A549 treated with Hydrocortisone at 1 μM for 4 hours (cell line): ENCODE measurements around the gene LY6G6F. TPM values are rescaled to one million over a fixed set of nuclear protein-coding genes. Genes with fewer than 3 reads are reported as not detected.

Experiments used
- total RNA-seq: library from RNA; stranded (reverse); fragments of 200-300 nt; extraction: Qiagen RNA extraction; gene quantifications from 5 replicates; pipeline ENCODE4 v1.2.3, GENCODE V29; 2022

The LY6G6F gene
- total RNA-seq, 1 experiment from 2014 or later = not detected

Other genes with a start within 250 kb of the LY6G6F start
- 6.1 to 7.7 TPM (median 7.3 TPM) in 5 replicates for gene MICB, start 208.7 kb upstream of the LY6G6F start, total RNA-seq
- gene MCCD1, start 177.9 kb upstream of the LY6G6F start, total RNA-seq = not detected in 5 replicates
- gene DDX39B, start 164.9 kb upstream of the LY6G6F start, total RNA-seq = 331 to 435 TPM (median 353 TPM) in 5 replicates
- 0.46 to 0.93 TPM (median 0.67 TPM) in 5 replicates for gene ATP6V1G2, start 160.3 kb upstream of the LY6G6F start, total RNA-seq
- 9.7 to 12.5 TPM (median 11.6 TPM) in 5 replicates for gene NFKBIL1, start 159.3 kb upstream of the LY6G6F start, total RNA-seq
- gene LTA, start 134.6 kb upstream of the LY6G6F start, total RNA-seq = 0.07 to 0.31 TPM (median 0.13 TPM) in 3 of 5 replicates, not detected in the others
- 0.08 to 0.12 TPM in 2 of 5 replicates, not detected in the others for gene TNF, start 131.3 kb upstream of the LY6G6F start, total RNA-seq
- 0.29 to 0.47 TPM (median 0.38 TPM) in 5 replicates for gene LTB, start 124.4 kb upstream of the LY6G6F start, total RNA-seq
- 0.37 TPM in 1 of 5 replicates, not detected in the others for gene LST1, start 120.6 kb upstream of the LY6G6F start, total RNA-seq
- gene NCR3, start 113.9 kb upstream of the LY6G6F start, total RNA-seq = not detected in 5 replicates
- not detected in 5 replicates for gene AIF1, start 91.6 kb upstream of the LY6G6F start, total RNA-seq
- 76.6 to 89.9 TPM (median 84.4 TPM) in 5 replicates for gene PRRC2A, start 86.2 kb upstream of the LY6G6F start, total RNA-seq
- 129 to 143 TPM (median 133 TPM) in 5 replicates for gene BAG6, start 54.2 kb upstream of the LY6G6F start, total RNA-seq
- gene APOM, start 51.0 kb upstream of the LY6G6F start, total RNA-seq = 2.9 to 3.8 TPM (median 3.4 TPM) in 5 replicates
- gene C6orf47, start 46.1 kb upstream of the LY6G6F start, total RNA-seq = 10.1 to 14.9 TPM (median 12.4 TPM) in 5 replicates
- gene GPANK1, start 41.9 kb upstream of the LY6G6F start, total RNA-seq = 9.3 to 11.4 TPM (median 11.1 TPM) in 5 replicates
- gene CSNK2B, start 40.8 kb upstream of the LY6G6F start, total RNA-seq = 154 to 183 TPM (median 177 TPM) in 5 replicates
- 3.4 to 4.7 TPM (median 3.9 TPM) in 5 replicates for gene LY6G5B, start 36.9 kb upstream of the LY6G6F start, total RNA-seq
- 0.75 to 2.1 TPM (median 1.5 TPM) in 5 replicates for gene LY6G5C, start 25.8 kb upstream of the LY6G6F start, total RNA-seq
- gene ABHD16A, start 3.5 kb upstream of the LY6G6F start, total RNA-seq = 15.0 to 19.1 TPM (median 17.0 TPM) in 5 replicates
- not detected in 5 replicates for gene LY6G6D, start 8.5 kb downstream of the LY6G6F start, total RNA-seq
- gene LY6G6C, start 14.9 kb downstream of the LY6G6F start, total RNA-seq = 0.13 to 0.18 TPM in 2 of 5 replicates, not detected in the others
- not detected in 5 replicates for gene MPIG6B, start 16.5 kb downstream of the LY6G6F start, total RNA-seq
- gene DDAH2, start 22.4 kb downstream of the LY6G6F start, total RNA-seq = 25.9 to 32.1 TPM (median 29.2 TPM) in 5 replicates
- gene CLIC1, start 29.7 kb downstream of the LY6G6F start, total RNA-seq = 475 to 491 TPM (median 481 TPM) in 5 replicates
- 10.7 to 15.7 TPM (median 13.4 TPM) in 5 replicates for gene MSH5, start 33.1 kb downstream of the LY6G6F start, total RNA-seq
- gene SAPCD1, start 55.8 kb downstream of the LY6G6F start, total RNA-seq = 2.6 to 4.9 TPM (median 3.2 TPM) in 5 replicates
- 1.1 to 1.7 TPM (median 1.5 TPM) in 5 replicates for gene VWA7, start 70.5 kb downstream of the LY6G6F start, total RNA-seq
- gene VARS1, start 88.9 kb downstream of the LY6G6F start, total RNA-seq = 52.1 to 61.7 TPM (median 54.3 TPM) in 5 replicates
- 42.7 to 66.2 TPM (median 59.0 TPM) in 5 replicates for gene LSM2, start 100.1 kb downstream of the LY6G6F start, total RNA-seq
- 1.2 to 2.0 TPM (median 1.6 TPM) in 5 replicates for gene HSPA1L, start 108.4 kb downstream of the LY6G6F start, total RNA-seq
- 162 to 234 TPM (median 205 TPM) in 5 replicates for gene HSPA1A, start 108.7 kb downstream of the LY6G6F start, total RNA-seq
- 110 to 176 TPM (median 161 TPM) in 5 replicates for gene HSPA1B, start 120.9 kb downstream of the LY6G6F start, total RNA-seq
- gene NEU1, start 156.0 kb downstream of the LY6G6F start, total RNA-seq = 25.7 to 32.9 TPM (median 26.4 TPM) in 5 replicates
- 0.03 to 0.14 TPM (median 0.06 TPM) in 4 of 5 replicates, not detected in the other for gene SLC44A4, start 172.1 kb downstream of the LY6G6F start, total RNA-seq
- 25.1 to 29.7 TPM (median 26.0 TPM) in 5 replicates for gene EHMT2, start 190.8 kb downstream of the LY6G6F start, total RNA-seq
- 3.3 to 4.2 TPM (median 3.9 TPM) in 5 replicates for gene ZBTB12, start 195.2 kb downstream of the LY6G6F start, total RNA-seq
- 0.17 to 0.46 TPM (median 0.38 TPM) in 5 replicates for gene C2, start 220.9 kb downstream of the LY6G6F start, total RNA-seq
- gene CFB, start 239.2 kb downstream of the LY6G6F start, total RNA-seq = 1.7 to 2.3 TPM (median 1.9 TPM) in 5 replicates